G401.6 (cell line): ENCODE data around the gene FANCD2.
A peak's percentile ranks its signal among the peaks of the same experiment; 100 is the strongest.
"Not testable (repeated sequence)": the region's sequence is repeated elsewhere in the genome, so short reads cannot be mapped to it uniquely, and the experiment has no call there.

ENCODE experiments used
- FAIRE-seq: peaks from 2 replicates; lab custom pipeline; 2012; peaks lifted over from hg19 to GRCh38; lab: Jason Lieb, UNC

FANCD2 gene

GRCh38 chr3:10108091-10108490, 81.9 kb downstream of the FANCD2 start, which contains the start of gene FANCD2OS:
FANCD2OS (minus strand) TSS chr3:10108255; CDS start chr3:10104774, 3,481 bp downstream.
- FAIRE-seq = no peak

DNA sequence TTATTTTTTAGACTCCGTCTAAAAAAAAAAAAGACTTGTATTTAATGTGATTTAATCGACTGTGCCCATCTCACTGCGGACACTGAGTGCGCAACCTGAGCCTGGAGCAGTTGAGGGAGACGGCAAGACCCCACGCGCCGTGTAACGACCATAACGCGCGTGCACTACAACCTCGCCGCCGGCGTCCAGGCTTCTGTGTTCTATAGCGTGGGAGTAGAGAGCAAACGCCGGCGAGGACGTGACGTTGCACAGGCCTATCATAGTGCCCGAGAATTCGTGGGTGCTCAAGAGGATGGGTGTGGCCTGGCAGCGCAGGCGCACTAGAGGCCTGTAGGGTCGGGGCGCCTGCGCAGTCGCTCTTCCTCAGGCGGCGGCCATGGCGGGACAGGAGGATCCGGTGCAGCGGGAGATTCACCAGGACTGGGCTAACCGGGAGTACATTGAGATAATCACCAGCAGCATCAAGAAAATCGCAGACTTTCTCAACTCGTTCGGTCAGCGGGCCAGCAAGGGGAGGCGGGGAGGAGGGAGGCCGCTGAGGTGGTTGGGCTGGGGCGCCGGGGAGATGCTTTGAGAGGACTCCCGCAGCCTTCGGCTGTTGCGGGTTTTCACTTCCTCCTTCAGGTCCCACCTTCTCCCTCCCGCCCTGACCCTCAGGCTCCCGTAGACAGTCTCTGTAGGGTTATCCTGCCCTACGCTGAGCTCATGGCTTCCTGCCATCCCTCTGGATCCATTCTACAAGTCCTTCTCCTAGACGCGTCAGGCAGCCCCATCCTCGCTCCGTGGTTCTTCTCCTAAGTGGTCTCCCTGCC, 89.3 kb downstream of the FANCD2 start, which contains the start of gene BRK1:
Gene BRK1, plus strand, starts transcription at position 350 of the 812 bp plus-strand sequence. Its CDS starts 27 bp downstream, at position 377.
- peak; percentile 95 for FAIRE-seq

- FAIRE-seq = no peak
Observed at GRCh38 chr3:10116138-10116460, 89.9 kb downstream of the FANCD2 start.

DNA sequence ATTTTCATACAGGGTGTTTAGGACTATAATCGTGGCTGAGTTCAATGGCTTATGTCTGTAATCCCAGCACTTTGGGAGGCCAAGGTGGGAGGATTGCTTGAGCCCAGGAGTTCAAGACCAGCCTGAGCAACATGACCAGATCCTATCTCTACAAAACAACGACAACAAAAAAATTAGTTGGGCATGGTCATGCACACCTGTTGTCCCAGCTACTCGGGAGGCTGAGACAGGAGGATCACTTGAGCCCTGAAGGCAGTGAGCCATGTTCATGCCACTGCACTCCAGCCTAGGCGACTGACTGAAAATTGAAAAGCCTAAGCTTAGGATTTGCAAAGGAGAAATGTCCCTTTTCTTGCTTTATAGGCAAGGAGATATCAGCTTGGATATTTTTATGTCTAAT, 90.7 kb downstream of the FANCD2 start:
- no peak for FAIRE-seq

GRCh38 chr3:10119376-10119775, 93.1 kb downstream of the FANCD2 start:
- no peak for FAIRE-seq

DNA sequence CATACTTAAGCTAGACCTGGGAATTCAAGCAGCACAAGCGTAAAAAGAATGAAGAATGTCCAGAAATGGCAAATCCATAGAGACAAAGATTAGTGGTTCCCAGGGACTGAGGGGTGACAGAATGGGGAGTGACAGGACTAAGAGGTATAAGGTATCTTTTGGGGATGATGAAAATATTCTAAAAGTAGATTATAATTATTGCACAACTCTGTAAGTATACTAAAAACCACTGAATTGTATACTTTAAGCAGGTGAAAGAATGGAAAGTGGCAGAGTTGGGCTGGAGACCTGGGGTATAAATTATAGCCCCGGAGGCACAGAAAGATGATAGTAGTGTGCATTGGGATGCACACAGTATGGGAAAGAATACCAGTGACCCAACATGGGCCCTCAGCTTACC, 94.8 kb downstream of the FANCD2 start:
- no peak for FAIRE-seq

- no peak for FAIRE-seq
Observed at GRCh38 chr3:10122724-10123123, 96.5 kb downstream of the FANCD2 start.

- FAIRE-seq = not testable (repeated sequence)
Observed at GRCh38 chr3:10135872-10136271, 109.6 kb downstream of the FANCD2 start.

DNA sequence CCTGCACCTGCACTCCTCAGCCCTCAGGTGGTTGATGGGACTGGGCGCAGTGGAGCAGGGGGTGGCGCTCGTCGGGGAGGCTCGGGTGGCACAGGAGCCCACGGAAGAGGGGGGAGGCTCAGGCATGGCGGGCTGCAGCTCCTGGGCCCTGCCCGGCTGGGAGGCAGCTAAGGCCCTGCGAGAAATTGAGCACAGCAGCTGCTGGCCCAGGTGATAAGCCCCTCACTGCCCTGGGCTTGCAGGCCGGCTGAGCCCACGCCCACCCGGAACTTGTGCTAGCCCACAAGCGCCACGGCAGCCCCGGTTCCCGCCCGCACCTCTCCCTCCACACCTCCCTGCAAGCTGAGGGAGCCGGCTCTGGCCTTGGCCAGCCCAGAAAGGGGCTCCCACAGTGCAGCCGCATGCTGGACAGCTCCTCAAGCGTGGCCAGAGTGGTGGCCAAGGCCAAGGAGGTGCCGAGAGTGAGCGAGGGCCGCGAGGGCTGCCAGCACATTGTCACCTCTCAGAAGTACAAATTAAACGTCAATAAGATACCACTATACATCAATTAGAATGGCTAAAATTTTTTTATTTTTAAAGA, 110.3 kb downstream of the FANCD2 start:
- no peak for FAIRE-seq

DNA sequence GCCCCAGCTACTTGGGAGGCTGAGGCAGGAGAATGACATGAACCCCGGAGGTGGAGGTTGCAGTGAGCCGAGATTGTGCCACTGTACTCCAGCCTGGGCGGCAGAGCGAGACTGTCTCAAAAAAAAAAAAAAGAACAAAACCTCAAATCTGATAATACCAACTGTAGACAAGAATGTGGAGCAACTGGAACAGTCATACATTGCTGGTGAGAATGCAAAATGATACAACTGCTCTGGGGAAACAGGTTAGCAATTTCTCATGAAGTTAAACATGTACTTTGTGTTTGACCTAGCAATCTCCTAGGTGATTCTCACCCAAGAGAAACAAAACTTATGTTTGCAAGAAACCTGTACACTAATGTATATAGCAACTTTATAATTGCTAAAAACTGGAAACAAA, 110.9 kb downstream of the FANCD2 start:
- no peak for FAIRE-seq

- no peak for FAIRE-seq
Observed at GRCh38 chr3:10140996-10141546, 114.8 kb downstream of the FANCD2 start.

DNA sequence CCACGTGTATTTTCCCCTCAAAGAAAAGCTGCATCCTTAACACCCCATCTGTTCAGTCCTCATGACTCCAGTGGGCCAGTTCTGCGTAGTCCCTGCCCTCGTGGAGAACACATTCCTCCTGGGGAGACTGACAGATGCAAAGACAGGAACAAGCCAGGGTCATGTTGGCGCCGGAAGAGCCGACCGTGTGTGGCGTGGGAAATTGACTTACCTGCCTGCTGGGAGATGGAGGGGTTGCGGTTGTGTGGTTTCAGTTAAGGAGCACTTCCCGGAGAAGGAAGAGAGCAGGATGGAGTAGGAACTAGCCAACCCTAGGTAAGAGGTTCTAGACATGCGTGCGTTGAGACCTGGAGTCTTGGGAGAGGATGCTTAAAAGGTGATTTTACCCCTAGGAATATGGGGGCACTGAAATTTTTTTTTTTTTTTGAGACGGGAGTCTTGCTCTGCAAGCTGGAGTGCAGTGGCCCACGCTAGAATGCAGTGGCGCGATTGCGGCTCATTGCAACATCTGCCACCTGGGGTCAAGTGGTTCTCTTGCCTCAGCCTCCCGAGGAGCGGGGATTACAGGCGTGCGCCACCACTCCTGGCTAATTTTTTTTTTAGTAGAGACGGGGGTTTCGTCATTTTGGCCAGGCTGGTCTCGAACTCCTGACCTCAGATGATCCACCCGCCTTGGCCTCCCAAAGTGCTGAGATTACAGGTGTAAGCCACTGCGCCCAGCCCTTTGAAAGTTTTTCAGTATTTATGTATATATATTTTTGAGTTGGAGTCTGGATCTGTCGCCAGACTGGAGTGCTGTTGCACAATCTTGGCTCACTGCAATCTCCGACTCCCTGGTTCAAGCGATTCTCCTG, 116.7 kb downstream of the FANCD2 start:
- FAIRE-seq = no peak

GRCh38 chr3:10145685-10146084, 119.4 kb downstream of the FANCD2 start:
- no peak for FAIRE-seq

DNA sequence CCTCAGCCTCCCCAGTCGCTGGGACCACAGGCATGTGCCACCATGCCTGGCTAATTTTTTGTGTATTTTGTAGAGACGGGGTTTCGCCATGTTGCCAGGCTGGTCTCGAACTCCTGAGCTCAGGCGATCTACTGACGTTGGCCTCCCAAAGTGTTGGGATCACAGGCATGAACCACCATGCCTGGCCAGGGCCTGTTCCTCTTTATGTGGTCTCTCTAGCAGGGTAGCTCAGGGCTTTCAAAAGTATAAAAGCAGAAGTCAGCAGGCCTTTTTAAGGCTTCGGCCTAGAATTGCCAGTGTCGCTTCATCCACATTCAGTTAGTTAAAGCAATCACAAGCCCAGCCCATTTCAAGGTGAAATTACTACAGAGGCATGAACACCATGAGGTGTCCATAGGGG, 123.0 kb downstream of the FANCD2 start:
- FAIRE-seq = no peak

GRCh38 chr3:10150987-10151386, 124.8 kb downstream of the FANCD2 start:
- FAIRE-seq = no peak
